Bronchial epithelial cell (primary cell): Measurements from ENCODE around the gene F2RL3. TPM values are rescaled to one million over a fixed set of nuclear protein-coding genes. Genes with fewer than 3 reads are reported as not detected.
A peak's percentile ranks its signal among the peaks of the same experiment; 100 is the strongest.
"Not testable (repeated sequence)": the region's sequence is repeated elsewhere in the genome, so short reads cannot be mapped to it uniquely, and the experiment has no call there.

Experiments
- DNase-seq: peaks from one replicate; pipeline ENCODE4 v3.0.0-alpha.2; 2010; ENCODE audit warnings: low read depth
- FAIRE-seq: peaks from 2 replicates; lab custom pipeline; 2011; peaks lifted over from hg19 to GRCh38; lab: Jason Lieb, UNC
- H3K27me3 ChIP-seq: 2 replicates; pipeline ENCODE4 v1.5.1; 2011; ENCODE audit warnings: low read length; ENCODE audit not compliant: control insufficient read depth, insufficient read depth
- H3K36me3 ChIP-seq: 2 replicates; pipeline ENCODE4 v1.5.1; 2011; ENCODE audit warnings: low read length; ENCODE audit not compliant: control insufficient read depth, insufficient read depth
- H3K4me3 ChIP-seq: 2 replicates; pipeline ENCODE4 v1.5.1; 2011; ENCODE audit warnings: mild to moderate bottlenecking, low read depth, low read length, control low read depth
- CTCF ChIP-seq: IDR thresholded peaks from 2 replicates; pipeline ENCODE4 v1.5.1; 2011; ENCODE audit warnings: mild to moderate bottlenecking, moderate library complexity, low read length, control low read depth, inconsistent platforms; ENCODE audit not compliant: insufficient read depth, severe bottlenecking
- total RNA-seq: library from RNA; depleted of rRNA; stranded (reverse); fragments of >200 nt; gene quantifications from 2 replicates; pipeline ENCODE4 v1.2.1, GENCODE V29; 2014

F2RL3 gene
- total RNA-seq, 1 donor from 2014 or later = not detected

GRCh38 chr19:16928916-16929315, 40.1 kb downstream of the F2RL3 start:
- no peaks in the 10 kb centered on the region for H3K36me3 ChIP-seq
- no peak overlapping the region for H3K4me3 ChIP-seq
- no peaks in the 10 kb centered on the region for H3K27me3 ChIP-seq
- no peak for TF ChIP-seq CTCF
- DNase-seq (no peak), FAIRE-seq (peak; percentile 79)

- FAIRE-seq = no peak
Observed at GRCh38 chr19:16930753-16931152, 42.0 kb downstream of the F2RL3 start.

GRCh38 chr19:16931306-16931705, 42.5 kb downstream of the F2RL3 start:
- DNase-seq (no peak), FAIRE-seq (no peak)
- no peak for TF ChIP-seq CTCF
- Histone ChIP-seq H3K36me3 (no peaks in the 10 kb centered on the region), H3K27me3 (no peaks in the 10 kb centered on the region), H3K4me3 (no peak overlapping the region)

More at GRCh38 chr19:16930753-16931152, 42.0 kb downstream of the F2RL3 start:
- Histone ChIP-seq H3K36me3 (no peaks in the 10 kb centered on the region), H3K27me3 (no peaks in the 10 kb centered on the region), H3K4me3 (no peak overlapping the region)
- no peak for TF ChIP-seq CTCF
- DNase-seq = no peak

GRCh38 chr19:16934489-16934888, 45.7 kb downstream of the F2RL3 start:
- Histone ChIP-seq H3K4me3 (no peak overlapping the region), H3K36me3 (no peaks in the 10 kb centered on the region), H3K27me3 (no peaks in the 10 kb centered on the region)
- TF ChIP-seq CTCF = no peak
- DNase-seq (no peak), FAIRE-seq (no peak)

GRCh38 chr19:16936901-16937300, 48.1 kb downstream of the F2RL3 start:
- no peak for TF ChIP-seq CTCF
- no peak overlapping the region for H3K4me3 ChIP-seq
- no peak for DNase-seq
- H3K27me3 ChIP-seq = no peaks in the 10 kb centered on the region
- no peak for FAIRE-seq
- no peaks in the 10 kb centered on the region for H3K36me3 ChIP-seq

GRCh38 chr19:16937796-16938195, 49.0 kb downstream of the F2RL3 start:
- not testable (repeated sequence) for FAIRE-seq, H3K27me3 ChIP-seq, DNase-seq, H3K4me3 ChIP-seq, H3K36me3 ChIP-seq
